Measurements from ENCODE around the gene SLC22A14.

DNA sequence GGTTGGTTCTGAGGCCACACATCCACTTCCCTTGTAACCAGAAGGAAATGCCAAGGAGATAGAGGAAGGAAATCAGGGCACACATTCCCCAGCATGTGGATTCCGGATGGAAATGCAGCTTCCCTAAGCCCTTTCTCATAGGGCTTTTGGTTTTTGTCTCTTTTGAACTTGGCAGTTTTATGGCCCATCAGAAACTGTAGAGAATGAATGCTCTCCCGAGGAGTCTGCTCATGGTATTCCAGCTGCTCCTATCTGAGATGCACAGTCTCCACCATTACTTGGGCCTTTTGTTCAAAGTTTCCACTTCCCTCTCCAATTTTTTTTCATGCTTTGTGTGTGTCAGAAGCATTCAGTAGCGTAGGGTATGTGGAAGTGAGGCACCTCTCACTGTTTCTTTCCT lies 85.7 kb downstream of the SLC22A14 start:
- TF ChIP-seq CTCF (IDR thresholded peaks at IDR 0.05 in 4 of 5, conservative IDR thresholded peaks at IDR 0.05 in 1 of 5): no peak
- no peak for TF ChIP-seq POLR2A (IDR thresholded peaks at IDR 0.05)

Data from gastrocnemius medialis (tissue), 4 donors.